Duodenal mucosa (tissue), 2 donors: Measurements from ENCODE around the gene SEMA4C.
A peak's percentile ranks its signal among the peaks of the same experiment; 100 is the strongest.

Source experiments
- H3K27ac ChIP-seq: one replicate; pipeline ENCODE4 v1.7.0; 2013; ENCODE audit warnings: low read depth, low read length
- H3K27me3 ChIP-seq, 2 donors: one replicate each; pipeline ENCODE4 v1.7.0; 2013; ENCODE audit warnings: low read length in 2 of 2, control low read depth in 1 of 2; ENCODE audit not compliant: insufficient read depth in 2 of 2, control insufficient read depth in 1 of 2
- H3K36me3 ChIP-seq, 2 donors: one replicate each; pipeline ENCODE4 v1.7.0; 2013; ENCODE audit warnings: low read length in 2 of 2, control low read depth in 1 of 2; ENCODE audit not compliant: insufficient read depth in 2 of 2, control insufficient read depth in 1 of 2
- H3K4me1 ChIP-seq, 2 donors: one replicate each; pipeline ENCODE4 v1.7.0; 2013; ENCODE audit warnings: low read length in 2 of 2, control low read depth in 1 of 2; ENCODE audit not compliant: insufficient read depth in 2 of 2, control insufficient read depth in 1 of 2
- H3K4me3 ChIP-seq, 2 donors: one replicate each; pipeline ENCODE4 v1.7.0; 2013; ENCODE audit warnings: low read length in 2 of 2, low read depth in 1 of 2
- H3K9ac ChIP-seq, 2 donors: one replicate each; pipeline ENCODE4 v1.7.0; 2013; ENCODE audit warnings: low read length in 2 of 2, low read depth in 1 of 2
- H3K9me3 ChIP-seq, 2 donors: one replicate each; pipeline ENCODE4 v1.7.0; 2013; ENCODE audit warnings: low read length in 2 of 2, control low read depth in 1 of 2; ENCODE audit not compliant: control insufficient read depth in 1 of 2

SEMA4C gene

GRCh38 chr2:96869822-96870625, at the start of gene SEMA4C:
TSS of gene SEMA4C (minus strand) at chr2:96870080. CDS start at chr2:96867886, 2,194 bp downstream.
- peaks cover 27 to 47% of the 10 kb centered on the region in 2 donors for H3K4me1 ChIP-seq
- H3K27me3 ChIP-seq, result peaks cover 4 to 7% of the 10 kb centered on the region in 2 donors
- peaks cover 3 to 14% of the 10 kb centered on the region in 2 donors for H3K36me3 ChIP-seq
- peak within 1 kb of the TSS; percentile 60 to 63 for H3K9ac ChIP-seq
- H3K4me3 ChIP-seq, result peak within 1 kb of the TSS; percentile 62 to 73
- no peaks in the 10 kb centered on the region for H3K9me3 ChIP-seq
- peak within 1 kb of the TSS; percentile 88 for H3K27ac ChIP-seq

GRCh38 chr2:96918754-96919550, 49.1 kb upstream of the SEMA4C start:
- H3K27ac ChIP-seq, result no peak overlapping the region

GRCh38 chr2:96918092-96918753, 48.3 kb upstream of the SEMA4C start:
- Histone ChIP-seq H3K9me3 (no peaks in the 10 kb centered on the region), H3K4me3 (no peak overlapping the region), H3K36me3 (no peaks in the 10 kb centered on the region), H3K4me1 (peaks cover 4 to 17% of the 10 kb centered on the region in 2 donors), H3K27me3 (peaks cover 0 to 3% of the 10 kb centered on the region in 2 donors), H3K27ac (no peak overlapping the region), H3K9ac (no peak overlapping the region)

More at GRCh38 chr2:96918754-96919550, 49.1 kb upstream of the SEMA4C start:
- H3K4me3 ChIP-seq, result no peak overlapping the region
- peaks cover 0 to 3% of the 10 kb centered on the region in 2 donors for H3K27me3 ChIP-seq
- no peaks in the 10 kb centered on the region for H3K9me3 ChIP-seq
- peaks cover 0 to 13% of the 10 kb centered on the region in 2 donors for H3K4me1 ChIP-seq
- H3K9ac ChIP-seq, result no peak overlapping the region
- no peaks in the 10 kb centered on the region for H3K36me3 ChIP-seq

- no peak overlapping the region for H3K27ac ChIP-seq
- H3K9me3 ChIP-seq, result no peaks in the 10 kb centered on the region
- no peak overlapping the region for H3K9ac ChIP-seq
- peaks cover 0 to 3% of the 10 kb centered on the region in 2 donors for H3K27me3 ChIP-seq
- no peaks in the 10 kb centered on the region for H3K36me3 ChIP-seq
- H3K4me1 ChIP-seq, result peaks cover 4 to 21% of the 10 kb centered on the region in 2 donors
- no peak overlapping the region for H3K4me3 ChIP-seq
Observed at GRCh38 chr2:96916646-96917543, 47.0 kb upstream of the SEMA4C start.

GRCh38 chr2:96916156-96916630, 46.3 kb upstream of the SEMA4C start:
- Histone ChIP-seq H3K4me3 (no peak overlapping the region), H3K27ac (no peak overlapping the region)

GRCh38 chr2:96914332-96914731, 44.5 kb upstream of the SEMA4C start:
- Histone ChIP-seq H3K4me1 (peaks cover 4 to 21% of the 10 kb centered on the region in 2 donors), H3K27ac (no peak overlapping the region), H3K4me3 (no peak overlapping the region)

More at GRCh38 chr2:96916156-96916630, 46.3 kb upstream of the SEMA4C start:
- H3K36me3 ChIP-seq, result no peaks in the 10 kb centered on the region
- H3K27me3 ChIP-seq, result peaks cover 0 to 3% of the 10 kb centered on the region in 2 donors
- peaks cover 4 to 21% of the 10 kb centered on the region in 2 donors for H3K4me1 ChIP-seq
- no peaks in the 10 kb centered on the region for H3K9me3 ChIP-seq
- no peak overlapping the region for H3K9ac ChIP-seq

GRCh38 chr2:96913398-96914202, 43.7 kb upstream of the SEMA4C start:
- Histone ChIP-seq H3K4me3 (no peak overlapping the region), H3K27ac (no peak overlapping the region), H3K9me3 (no peaks in the 10 kb centered on the region), H3K9ac (no peak overlapping the region), H3K4me1 (peaks cover 4 to 21% of the 10 kb centered on the region in 2 donors), H3K36me3 (no peaks in the 10 kb centered on the region), H3K27me3 (peaks cover 0 to 3% of the 10 kb centered on the region in 2 donors)

More at GRCh38 chr2:96914332-96914731, 44.5 kb upstream of the SEMA4C start:
- Histone ChIP-seq H3K36me3 (no peaks in the 10 kb centered on the region), H3K9ac (no peak overlapping the region), H3K27me3 (peaks cover 0 to 3% of the 10 kb centered on the region in 2 donors), H3K9me3 (no peaks in the 10 kb centered on the region)

- Histone ChIP-seq H3K36me3 (no peaks in the 10 kb centered on the region), H3K4me1 (peaks cover 4 to 21% of the 10 kb centered on the region in 2 donors), H3K27me3 (peaks cover 0 to 3% of the 10 kb centered on the region in 2 donors), H3K9me3 (no peaks in the 10 kb centered on the region), H3K4me3 (no peak overlapping the region), H3K9ac (no peak overlapping the region), H3K27ac (no peak overlapping the region)
Observed at GRCh38 chr2:96913117-96913397, 43.2 kb upstream of the SEMA4C start.
